GM06990 (cell line): Measurements from ENCODE around the gene PTPRN2.

Source experiments
- DNase-seq: peaks from one replicate; pipeline ENCODE4 v3.0.0-alpha.2; 2011; ENCODE audit not compliant: insufficient read length; ENCODE audit errors: extremely low read depth
- H3K27me3 ChIP-seq: replicated peaks from 2 replicates; pipeline ENCODE4 v1.6.0; 2011; ENCODE audit warnings: low read length; ENCODE audit not compliant: control insufficient read depth, insufficient read depth
- H3K36me3 ChIP-seq: 2 replicates; pipeline ENCODE4 v1.5.1; 2011; ENCODE audit warnings: low read length; ENCODE audit not compliant: control insufficient read depth, insufficient read depth
- H3K4me3 ChIP-seq: replicated peaks from 2 replicates; pipeline ENCODE4 v1.5.1; 2011; ENCODE audit warnings: low read depth, mild to moderate bottlenecking, control low read depth, low read length
- TF ChIP-seq, protein P1 (sequence below): IDR thresholded peaks from 2 replicates; pipeline ENCODE4 v1.5.1; 2011; ENCODE audit warnings: low read length, control low read depth, mild to moderate bottlenecking, inconsistent platforms; ENCODE audit not compliant: insufficient read depth, poor library complexity, severe bottlenecking

The PTPRN2 gene

DNA sequence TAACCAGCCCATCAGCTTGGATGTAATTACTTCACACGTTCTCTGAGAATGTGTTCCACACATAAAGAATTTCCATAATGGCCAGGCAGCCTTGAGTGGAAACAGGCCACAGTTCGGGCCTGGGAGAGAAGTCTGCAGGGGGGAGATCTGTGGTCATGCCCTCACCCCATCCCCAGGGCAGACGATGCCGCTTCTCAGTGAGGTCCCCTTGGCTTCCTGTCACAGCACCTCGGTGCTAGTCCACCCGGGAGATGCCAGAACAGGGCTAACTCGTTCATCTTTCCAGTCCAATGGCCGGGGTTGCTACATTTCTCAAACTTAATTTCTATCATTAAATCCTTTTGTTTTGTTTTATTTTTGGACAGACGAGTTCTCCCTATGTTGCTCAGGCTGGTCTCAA lies 624.1 kb downstream of the PTPRN2 start:
- H3K36me3 ChIP-seq = no peaks in the 10 kb centered on the region
- H3K4me3 ChIP-seq = no peak overlapping the region
- no peak for DNase-seq
- no peaks in the 10 kb centered on the region for H3K27me3 ChIP-seq
- TF ChIP-seq, protein P1, sequence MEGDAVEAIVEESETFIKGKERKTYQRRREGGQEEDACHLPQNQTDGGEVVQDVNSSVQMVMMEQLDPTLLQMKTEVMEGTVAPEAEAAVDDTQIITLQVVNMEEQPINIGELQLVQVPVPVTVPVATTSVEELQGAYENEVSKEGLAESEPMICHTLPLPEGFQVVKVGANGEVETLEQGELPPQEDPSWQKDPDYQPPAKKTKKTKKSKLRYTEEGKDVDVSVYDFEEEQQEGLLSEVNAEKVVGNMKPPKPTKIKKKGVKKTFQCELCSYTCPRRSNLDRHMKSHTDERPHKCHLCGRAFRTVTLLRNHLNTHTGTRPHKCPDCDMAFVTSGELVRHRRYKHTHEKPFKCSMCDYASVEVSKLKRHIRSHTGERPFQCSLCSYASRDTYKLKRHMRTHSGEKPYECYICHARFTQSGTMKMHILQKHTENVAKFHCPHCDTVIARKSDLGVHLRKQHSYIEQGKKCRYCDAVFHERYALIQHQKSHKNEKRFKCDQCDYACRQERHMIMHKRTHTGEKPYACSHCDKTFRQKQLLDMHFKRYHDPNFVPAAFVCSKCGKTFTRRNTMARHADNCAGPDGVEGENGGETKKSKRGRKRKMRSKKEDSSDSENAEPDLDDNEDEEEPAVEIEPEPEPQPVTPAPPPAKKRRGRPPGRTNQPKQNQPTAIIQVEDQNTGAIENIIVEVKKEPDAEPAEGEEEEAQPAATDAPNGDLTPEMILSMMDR = no peak

DNA sequence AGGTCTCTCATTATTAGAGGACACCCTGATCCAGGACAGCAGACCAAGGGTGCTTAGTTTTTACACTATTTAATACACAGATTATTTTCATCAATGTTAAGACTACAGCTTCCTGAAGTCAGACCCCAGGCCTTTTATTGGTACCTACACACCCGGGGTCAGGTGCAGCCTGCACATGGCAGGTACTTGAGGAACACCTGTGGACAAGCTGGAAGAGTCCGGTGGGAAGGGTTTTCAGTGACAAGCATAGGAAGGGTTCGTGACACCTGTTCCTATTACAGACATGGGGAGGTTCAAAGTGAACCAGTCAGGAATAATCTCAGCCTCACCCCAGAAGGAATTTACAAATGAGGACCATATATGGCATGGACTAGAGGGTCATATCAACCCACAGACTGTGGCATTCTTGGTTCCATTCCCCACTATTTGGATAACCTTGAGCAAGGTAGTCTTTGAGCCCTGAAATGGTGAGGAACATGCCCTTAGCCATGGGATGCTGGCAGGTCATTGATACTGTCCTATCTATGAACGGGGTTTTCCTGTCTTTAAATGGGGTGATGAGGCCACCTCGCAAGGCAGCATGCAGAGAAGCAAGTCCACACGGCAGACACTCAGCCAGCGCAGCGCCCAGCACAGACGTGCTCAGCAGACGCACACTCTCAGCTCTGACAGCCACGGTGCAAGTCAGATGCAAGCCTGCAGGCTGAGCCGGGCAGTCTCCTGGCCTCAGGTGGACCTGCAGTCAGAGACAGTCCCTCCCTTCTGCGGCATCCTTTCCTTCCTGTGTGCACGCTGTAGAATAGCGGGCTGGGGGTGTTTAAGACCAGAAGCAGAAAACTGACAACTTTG lies 624.9 kb downstream of the PTPRN2 start:
- Histone ChIP-seq H3K4me3 (no peak overlapping the region), H3K27me3 (no peaks in the 10 kb centered on the region), H3K36me3 (no peaks in the 10 kb centered on the region)
- DNase-seq = no peak
- TF ChIP-seq, protein P1 = no peak

DNA sequence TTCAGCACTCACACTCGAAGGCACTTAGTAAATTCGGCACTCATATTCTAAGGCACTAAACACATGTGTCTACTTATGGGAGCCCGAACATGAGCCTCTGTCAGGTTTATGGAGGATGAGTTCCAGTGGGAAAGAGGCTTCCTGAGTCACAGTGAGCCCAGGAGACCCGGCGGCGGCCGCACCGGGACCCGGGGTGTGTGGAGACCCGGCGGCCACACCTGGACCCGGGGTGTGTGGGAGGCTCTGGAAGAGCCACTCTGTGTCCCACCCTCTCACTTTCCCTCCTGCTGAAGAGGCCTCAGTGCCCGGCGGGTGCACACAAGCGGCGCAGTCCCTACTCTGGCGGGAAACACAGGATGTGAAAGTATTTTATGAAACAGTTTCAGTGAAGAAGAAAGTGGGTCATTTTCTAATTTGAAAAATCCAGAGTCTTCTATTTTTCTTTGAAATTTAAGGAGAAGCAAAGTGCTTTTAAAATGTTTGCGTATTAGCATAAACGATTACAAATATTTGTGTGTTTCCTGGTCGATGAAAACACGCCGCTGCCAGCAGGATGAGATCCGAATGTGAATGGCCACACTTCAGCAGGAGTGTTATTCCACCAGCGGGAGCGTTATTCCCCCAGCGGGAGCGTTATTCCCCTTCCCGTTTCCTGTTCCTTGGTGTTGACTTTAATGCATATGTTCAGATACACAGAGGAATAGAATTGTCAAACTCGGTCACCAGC lies 625.7 kb downstream of the PTPRN2 start:
- H3K4me3 ChIP-seq = no peak overlapping the region
- H3K27me3 ChIP-seq = no peaks in the 10 kb centered on the region
- no peaks in the 10 kb centered on the region for H3K36me3 ChIP-seq
- no peak for DNase-seq
- TF ChIP-seq, protein P1 = no peak

DNA sequence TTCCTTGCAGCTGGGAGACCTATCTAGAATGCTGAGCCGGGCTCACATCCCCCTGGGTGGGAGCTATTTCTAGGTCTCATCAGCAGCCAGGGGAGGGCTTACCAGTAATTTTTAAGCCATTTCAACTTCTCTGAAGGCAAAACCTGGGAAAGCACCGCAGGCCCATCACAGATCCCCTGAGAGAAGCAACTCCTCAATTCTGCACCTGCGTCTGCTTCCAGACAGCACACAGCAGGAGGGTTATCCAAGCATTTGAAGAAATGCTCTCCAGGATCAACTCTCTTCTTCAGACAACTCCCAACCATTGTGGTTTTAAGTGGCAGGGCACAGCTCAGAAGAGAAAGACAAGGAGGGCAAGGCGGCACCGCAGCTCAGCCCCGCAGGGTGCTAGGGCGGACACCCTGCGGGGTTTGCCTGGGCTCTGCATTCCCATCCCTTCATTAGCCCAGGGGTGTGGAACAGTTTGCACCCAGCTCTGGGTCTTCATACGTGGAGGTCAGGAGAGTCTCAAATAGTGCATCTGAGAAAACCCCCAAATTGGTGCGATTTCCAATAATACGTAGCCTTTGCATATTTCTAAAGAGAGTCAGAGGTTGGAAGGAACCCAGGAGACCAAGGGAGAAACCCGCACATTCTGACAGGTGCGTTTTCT lies 632.1 kb downstream of the PTPRN2 start:
- Histone ChIP-seq H3K36me3 (no peaks in the 10 kb centered on the region), H3K27me3 (no peaks in the 10 kb centered on the region), H3K4me3 (no peak overlapping the region)
- TF ChIP-seq, protein P1 = no peak
- no peak for DNase-seq

DNA sequence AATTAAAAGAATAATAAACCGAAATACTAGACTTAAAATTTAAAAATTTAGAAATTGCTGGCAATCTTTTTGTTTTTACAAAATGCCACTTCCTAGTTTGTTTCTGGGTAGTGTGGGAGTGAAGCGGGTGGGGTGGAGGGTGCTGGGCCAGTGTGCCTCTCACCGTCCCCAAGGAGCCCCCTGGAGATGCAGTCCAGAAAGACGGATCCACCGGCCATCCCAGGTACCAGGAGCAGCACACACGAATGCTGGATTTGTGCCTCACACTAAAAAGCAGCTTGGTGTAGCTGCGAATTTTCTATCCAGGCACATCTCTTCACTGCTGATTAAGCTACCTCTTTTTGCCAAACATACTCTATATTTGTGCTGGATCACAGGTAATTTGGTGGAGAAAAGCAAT lies 632.7 kb downstream of the PTPRN2 start:
- Histone ChIP-seq H3K27me3 (no peaks in the 10 kb centered on the region), H3K36me3 (no peaks in the 10 kb centered on the region), H3K4me3 (no peak overlapping the region)
- DNase-seq = no peak
- TF ChIP-seq, protein P1 = no peak
